HepG2 (cell line): ENCODE results near the gene PRPF38B. TPM values are rescaled to one million over a fixed set of nuclear protein-coding genes. Genes with fewer than 3 reads are reported as not detected.

Experiments
- FOXO1 ChIP-seq: sonication (generic); formaldehyde crosslinking; IDR thresholded peaks from 2 replicates; pipeline ENCODE4 v1.4.0; 2020; ENCODE audit warnings: missing genetic modification reagents
- HMG20A ChIP-seq: IDR thresholded peaks from 2 replicates; pipeline ENCODE4 v1.6.1; 2016; ENCODE audit warnings: borderline replicate concordance
- KLF13 ChIP-seq: sonication (generic); formaldehyde crosslinking; IDR thresholded peaks from 2 replicates; pipeline ENCODE4 v1.4.0; 2020; ENCODE audit warnings: mild to moderate bottlenecking, missing genetic modification reagents
- MYNN ChIP-seq: sonication (generic); formaldehyde crosslinking; IDR thresholded peaks from 2 replicates; pipeline ENCODE4 v1.4.0; 2020; ENCODE audit warnings: mild to moderate bottlenecking, low read depth, missing genetic modification reagents
- PAF1 ChIP-seq: IDR thresholded peaks from 2 replicates; pipeline ENCODE4 v1.6.1; 2016; ENCODE audit warnings: missing genetic modification reagents, missing compliant biosample characterization
- REXO4 ChIP-seq: sonication (generic); formaldehyde crosslinking; IDR thresholded peaks from 2 replicates; pipeline ENCODE4 v1.8.0; 2022; ENCODE audit warnings: missing genetic modification reagents, mild to moderate bottlenecking, borderline replicate concordance
- SMC3 ChIP-seq: IDR thresholded peaks from 2 replicates; pipeline ENCODE4 v1.6.1; 2011; ENCODE audit warnings: low read length, improper control_type of control experiment
- ZNF34 ChIP-seq: sonication (generic); formaldehyde crosslinking; IDR thresholded peaks from 2 replicates; pipeline ENCODE4 v1.4.0; 2020; ENCODE audit warnings: mild to moderate bottlenecking, missing genetic modification reagents, borderline replicate concordance
- ZNF407 ChIP-seq: sonication (generic); formaldehyde crosslinking; IDR thresholded peaks from one replicate; pipeline ENCODE4 v1.5.1; 2020; ENCODE audit warnings: mild to moderate bottlenecking, missing genetic modification reagents; ENCODE audit errors: not compliant biosample characterization
- ZNF670 ChIP-seq: sonication (generic); formaldehyde crosslinking; IDR thresholded peaks from 2 replicates; pipeline ENCODE4 v1.8.0; 2022; ENCODE audit warnings: mild to moderate bottlenecking, missing genetic modification reagents, borderline replicate concordance
- ZSCAN9 ChIP-seq: IDR thresholded peaks from 2 replicates; pipeline ENCODE4 v1.6.1; 2016; ENCODE audit warnings: borderline replicate concordance
- polyA plus RNA-seq, 8 experiments: library from polyadenylated mRNA; depleted of rRNA in 3 of 8; stranded (reverse) in 7 of 8; unstranded in 1 of 8; fragments of >200 nt; fragmentation: Illumina TruSeq in 4 of 8; extraction: Trizol in 4 of 8; gene quantifications; 2 replicates each; pipeline versions ENCODE4 v1.2.1 to v1.2.3, GENCODE V29; 2011 to 2016; ENCODE audit warnings: low read depth in 4 of 8, missing spikeins in 1 of 8, mixed read lengths in 1 of 8; ENCODE audit not compliant: insufficient read depth in 1 of 8
- total RNA-seq, 5 experiments: library from RNA; depleted of rRNA; stranded (reverse); fragments of >200 nt; fragmentation: Illumina TruSeq; extraction: Trizol; gene quantifications; 2 replicates each; pipeline ENCODE4 v1.2.3, GENCODE V29; 2016; ENCODE audit warnings: low read depth in 1 of 5
- TF ChIP-seq, protein P1 (sequence below): sonication (generic); formaldehyde crosslinking; IDR thresholded peaks from 2 replicates; pipeline ENCODE4 v1.5.1; 2020; ENCODE audit warnings: mild to moderate bottlenecking, missing genetic modification reagents, borderline replicate concordance

Gene PRPF38B
- total and polyA plus RNA-seq, 2 of the 13 experiments (the other 11 are each of a cell fraction or from before 2014, with no cell fraction given) = 25.7 to 29.7 TPM

GRCh38 chr1:108729481-108729880, 37.4 kb downstream of the PRPF38B start (continued):
- TF ChIP-seq ZNF407 (CRISPR knock-in tag) (no peak), MYNN (CRISPR knock-in tag) (no peak), PAF1 (CRISPR knock-in tag) (no peak), ZNF34 (CRISPR knock-in tag) (no peak), ZSCAN9 (no peak), FOXO1 (CRISPR knock-in tag) (no peak), SMC3 (no peak), REXO4 (no peak), HMG20A (no peak), KLF13 (CRISPR knock-in tag) (no peak), ZNF670 (CRISPR knock-in tag) (no peak)
- TF ChIP-seq, protein P1, sequence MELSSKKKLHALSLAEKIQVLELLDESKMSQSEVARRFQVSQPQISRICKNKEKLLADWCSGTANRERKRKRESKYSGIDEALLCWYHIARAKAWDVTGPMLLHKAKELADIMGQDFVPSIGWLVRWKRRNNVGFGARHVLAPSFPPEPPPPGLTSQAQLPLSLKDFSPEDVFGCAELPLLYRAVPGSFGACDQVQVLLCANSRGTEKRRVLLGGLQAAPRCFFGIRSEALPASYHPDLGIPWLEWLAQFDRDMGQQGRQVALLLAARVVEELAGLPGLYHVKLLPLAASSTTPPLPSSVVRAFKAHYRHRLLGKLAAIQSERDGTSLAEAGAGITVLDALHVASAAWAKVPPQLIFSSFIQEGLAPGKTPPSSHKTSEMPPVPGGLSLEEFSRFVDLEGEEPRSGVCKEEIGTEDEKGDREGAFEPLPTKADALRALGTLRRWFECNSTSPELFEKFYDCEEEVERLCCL (CRISPR knock-in tag) = no peak
